Epithelial cell of proximal tubule (primary cell): ENCODE data around the gene JTB. TPM values are rescaled to one million over a fixed set of nuclear protein-coding genes. Genes with fewer than 3 reads are reported as not detected.
"Not testable (repeated sequence)": the region's sequence is repeated elsewhere in the genome, so short reads cannot be mapped to it uniquely, and the experiment has no call there.

Experiments used
- DNase-seq: peaks from one replicate; pipeline ENCODE4 v3.0.0-alpha.2; 2011; ENCODE audit warnings: low read depth
- H3K4me3 ChIP-seq: 2 replicates; pipeline ENCODE4 v1.5.1; 2011; ENCODE audit warnings: low read depth, mild to moderate bottlenecking, low read length
- total RNA-seq: library from RNA; depleted of rRNA; stranded (reverse); fragments of >200 nt; gene quantifications from 2 replicates; pipeline ENCODE4 v1.2.3, GENCODE V29; 2015
- TF ChIP-seq, protein P1 (sequence below): conservative IDR thresholded peaks from 2 replicates; pipeline ENCODE4 v1.5.1; 2012; ENCODE audit warnings: low read depth, mild to moderate bottlenecking, low read length

JTB gene
- total RNA-seq, 1 donor from 2014 or later, result 170 TPM

DNA sequence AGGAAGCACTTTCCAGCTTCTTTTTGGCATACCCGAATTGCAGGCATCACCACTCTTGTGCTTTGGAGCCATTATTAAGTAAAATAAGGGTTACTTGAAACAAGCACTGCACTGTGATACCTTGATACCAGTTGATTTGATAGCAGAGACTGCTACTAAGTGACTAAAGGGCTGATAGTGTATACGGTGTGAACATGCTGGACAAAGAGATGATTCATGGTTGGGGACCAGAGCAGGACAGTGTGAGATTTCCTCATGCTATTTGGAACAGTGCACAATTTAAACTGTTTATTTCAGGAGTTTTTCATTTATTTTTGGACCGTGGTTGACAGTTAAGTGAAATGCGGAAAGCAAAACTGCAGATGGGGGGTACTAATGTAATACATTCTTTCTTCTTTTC lies 22.9 kb upstream of the JTB start:
- TF ChIP-seq, protein P1, sequence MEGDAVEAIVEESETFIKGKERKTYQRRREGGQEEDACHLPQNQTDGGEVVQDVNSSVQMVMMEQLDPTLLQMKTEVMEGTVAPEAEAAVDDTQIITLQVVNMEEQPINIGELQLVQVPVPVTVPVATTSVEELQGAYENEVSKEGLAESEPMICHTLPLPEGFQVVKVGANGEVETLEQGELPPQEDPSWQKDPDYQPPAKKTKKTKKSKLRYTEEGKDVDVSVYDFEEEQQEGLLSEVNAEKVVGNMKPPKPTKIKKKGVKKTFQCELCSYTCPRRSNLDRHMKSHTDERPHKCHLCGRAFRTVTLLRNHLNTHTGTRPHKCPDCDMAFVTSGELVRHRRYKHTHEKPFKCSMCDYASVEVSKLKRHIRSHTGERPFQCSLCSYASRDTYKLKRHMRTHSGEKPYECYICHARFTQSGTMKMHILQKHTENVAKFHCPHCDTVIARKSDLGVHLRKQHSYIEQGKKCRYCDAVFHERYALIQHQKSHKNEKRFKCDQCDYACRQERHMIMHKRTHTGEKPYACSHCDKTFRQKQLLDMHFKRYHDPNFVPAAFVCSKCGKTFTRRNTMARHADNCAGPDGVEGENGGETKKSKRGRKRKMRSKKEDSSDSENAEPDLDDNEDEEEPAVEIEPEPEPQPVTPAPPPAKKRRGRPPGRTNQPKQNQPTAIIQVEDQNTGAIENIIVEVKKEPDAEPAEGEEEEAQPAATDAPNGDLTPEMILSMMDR, result no peak
- H3K4me3 ChIP-seq, result no peak overlapping the region
- no peak for DNase-seq

DNA sequence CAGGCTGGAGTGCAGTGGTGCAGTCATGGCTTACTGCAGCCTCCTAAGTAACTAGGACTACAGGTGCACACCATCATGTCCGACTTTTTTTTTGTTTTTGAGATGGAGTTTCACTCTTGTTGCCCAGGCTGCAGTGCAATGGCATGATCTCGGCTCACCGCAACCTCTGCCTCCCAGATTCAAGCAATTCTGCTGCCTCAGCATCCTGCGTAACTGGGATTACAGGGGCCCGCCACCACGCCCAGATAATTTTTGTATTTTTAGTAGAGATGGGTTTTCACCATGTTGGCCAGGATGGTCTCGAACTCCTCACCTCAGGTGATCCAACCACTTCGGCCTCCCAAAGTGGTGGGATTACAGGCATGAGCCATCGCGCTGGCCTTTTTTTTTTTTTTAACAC lies 19.4 kb upstream of the JTB start:
- not testable (repeated sequence) for DNase-seq, H3K4me3 ChIP-seq

DNA sequence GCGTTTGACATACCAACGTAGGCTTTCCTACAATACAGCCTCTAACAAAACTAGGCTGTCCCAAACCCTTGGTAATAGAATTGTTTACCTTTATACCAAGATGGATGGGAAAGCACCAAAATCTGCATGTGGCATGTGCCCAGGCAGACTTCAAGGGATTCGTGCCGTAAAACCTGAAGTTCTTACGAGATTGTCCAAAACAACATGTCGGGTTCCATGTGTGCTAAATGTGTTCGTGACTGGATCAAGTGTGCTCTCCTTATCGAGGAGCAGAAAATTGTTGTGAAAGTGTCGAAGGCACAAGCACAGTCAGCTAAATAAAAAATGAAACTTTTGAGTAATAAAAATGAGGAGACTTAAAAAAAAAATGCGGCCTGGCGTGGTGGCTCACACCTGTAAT lies 18.2 kb upstream of the JTB start:
- TF ChIP-seq, protein P1, result no peak
- DNase-seq, result no peak
- no peak overlapping the region for H3K4me3 ChIP-seq

DNA sequence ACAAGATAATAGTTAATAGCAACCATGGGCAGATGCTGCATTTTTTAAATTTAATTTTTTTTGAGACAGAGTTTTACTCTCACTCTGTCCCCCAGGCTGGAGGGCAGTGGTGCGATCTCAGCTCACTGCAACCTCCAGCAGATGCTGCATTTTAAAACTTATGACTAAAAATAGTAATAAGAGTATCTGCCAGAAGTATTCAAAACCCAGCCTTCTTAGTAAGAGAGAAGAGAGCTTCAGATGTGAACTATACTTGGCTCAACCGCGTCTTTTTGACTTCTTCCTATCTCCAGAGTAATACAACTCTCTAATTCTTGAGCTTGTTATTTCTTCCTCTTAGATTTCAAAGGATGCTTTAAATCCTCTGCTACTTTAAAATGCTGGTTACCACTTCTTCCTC lies 17.7 kb upstream of the JTB start:
- H3K4me3 ChIP-seq, result no peak overlapping the region
- TF ChIP-seq, protein P1, result no peak
- DNase-seq, result no peak

DNA sequence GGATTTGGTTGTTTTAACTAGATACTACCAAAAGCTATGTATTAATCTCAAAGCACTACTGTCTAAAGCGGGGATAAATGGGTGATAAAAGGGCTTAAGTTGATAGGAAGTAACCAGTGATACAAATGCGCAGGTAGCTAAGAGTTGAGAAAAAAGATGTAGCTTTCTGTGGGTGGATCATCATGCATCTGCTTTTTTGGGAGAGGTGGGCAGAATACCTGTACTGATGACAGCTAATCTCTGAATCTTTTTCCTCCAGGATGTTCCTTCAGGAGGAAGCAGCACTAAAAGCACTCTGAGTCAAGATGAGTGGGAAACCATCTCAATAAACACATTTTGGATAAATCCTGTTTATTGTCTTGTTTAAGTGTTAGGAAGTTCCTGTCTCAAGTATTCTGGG lies 14.3 kb upstream of the JTB start:
- TF ChIP-seq, protein P1, result no peak

DNA sequence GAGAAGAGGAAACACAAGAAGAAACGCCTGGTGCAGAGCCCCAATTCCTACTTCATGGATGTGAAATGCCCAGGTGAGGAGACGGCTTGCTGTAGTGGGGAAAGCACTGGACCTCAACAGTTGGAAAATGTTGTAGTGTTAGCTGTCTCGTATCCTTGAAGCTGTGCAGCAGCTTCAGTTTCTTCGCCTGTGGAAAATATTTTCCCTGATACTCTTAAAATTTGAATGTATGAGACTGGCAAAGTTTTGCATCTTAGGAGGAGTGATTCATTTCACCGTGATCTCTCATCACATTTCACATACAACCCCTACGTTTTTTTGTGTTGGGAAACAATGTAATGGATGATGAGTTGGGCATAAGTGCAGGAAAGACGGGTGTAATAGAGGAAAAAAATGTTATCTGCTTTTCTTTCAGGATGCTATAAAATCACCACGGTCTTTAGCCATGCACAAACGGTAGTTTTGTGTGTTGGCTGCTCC lies 13.7 kb upstream of the JTB start:
- TF ChIP-seq, protein P1, result no peak
- no peak for DNase-seq
- peak overlapping the region; percentile 84 for H3K4me3 ChIP-seq

More for the DNA sequence above, 14.3 kb upstream of the JTB start:
- H3K4me3 ChIP-seq, result peak overlapping the region; percentile 84
- no peak for DNase-seq

DNA sequence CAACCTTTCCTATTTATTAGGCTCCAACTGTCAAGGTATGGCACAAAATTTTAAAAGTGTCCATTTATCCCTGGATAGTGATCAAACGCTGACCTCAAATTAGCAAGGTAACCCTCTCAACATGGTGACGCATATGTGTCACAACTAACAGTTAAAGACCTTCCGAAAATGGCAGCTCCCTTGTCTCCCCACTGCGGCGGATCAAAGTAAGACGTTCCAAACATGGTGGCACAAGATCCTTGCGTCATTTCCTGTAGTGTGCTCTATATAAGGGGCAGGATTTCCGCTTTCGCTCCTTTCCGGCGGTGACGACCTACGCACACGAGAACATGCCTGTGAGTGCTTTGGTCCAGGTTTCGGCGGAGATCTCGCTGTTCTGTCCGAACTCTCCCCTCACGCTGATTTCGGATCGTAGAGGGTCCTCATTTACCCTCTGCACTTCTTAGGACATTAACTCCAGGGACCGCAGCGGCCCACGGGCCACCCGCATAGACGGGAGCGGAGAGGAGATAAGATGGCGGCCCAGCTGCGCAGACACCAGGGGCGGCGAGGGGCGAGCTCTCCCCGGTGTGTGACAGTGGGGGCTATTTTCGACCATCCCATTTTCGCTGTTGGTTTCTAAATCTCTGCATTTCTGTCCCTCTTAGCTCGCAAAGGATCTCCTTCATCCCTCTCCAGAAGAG lies 13.1 kb upstream of the JTB start, which contains the start of gene RPS27:
TSS of gene RPS27 (plus strand) at position 295 of the 683 bp plus-strand sequence. CDS start at position 330, 35 bp downstream.
- H3K4me3 ChIP-seq, result peak within 1 kb of the TSS; percentile 84
- TF ChIP-seq, protein P1, result no peak
- peak; percentile 88 for DNase-seq
